Superior temporal gyrus (tissue), 1 donor: ENCODE data around the gene TAF4.
A peak's percentile ranks its signal among the peaks of the same experiment; 100 is the strongest.

ENCODE experiments used
- DNase-seq: peaks from one replicate; pipeline ENCODE4 v3.0.0-alpha.2; 2016; ENCODE audit errors: extremely low spot score

Gene TAF4

GRCh38 chr20:62042025-62042820 lies 23.5 kb downstream of the TAF4 start:
- no peak for DNase-seq

- DNase-seq, result no peak
Observed at GRCh38 chr20:62040933-62041332, 24.7 kb downstream of the TAF4 start.

GRCh38 chr20:62040381-62040922 lies 25.2 kb downstream of the TAF4 start:
- DNase-seq, result no peak

- no peak for DNase-seq
Observed at GRCh38 chr20:62039738-62040137, 25.9 kb downstream of the TAF4 start.

GRCh38 chr20:62032609-62033368 lies 32.9 kb downstream of the TAF4 start:
- no peak for DNase-seq

- no peak for DNase-seq
Observed at GRCh38 chr20:62031462-62032092, 34.1 kb downstream of the TAF4 start.

GRCh38 chr20:62030834-62031434 lies 34.7 kb downstream of the TAF4 start:
- no peak for DNase-seq

GRCh38 chr20:62030357-62030756 lies 35.3 kb downstream of the TAF4 start:
- no peak for DNase-seq

- DNase-seq, result no peak
Observed at GRCh38 chr20:62029949-62030348, 35.7 kb downstream of the TAF4 start.

GRCh38 chr20:62029296-62029695 lies 36.4 kb downstream of the TAF4 start:
- DNase-seq, result no peak

- no peak for DNase-seq
Observed at GRCh38 chr20:62028384-62028783, 37.3 kb downstream of the TAF4 start.

- DNase-seq, result no peak
Observed at GRCh38 chr20:62027698-62028321, 37.9 kb downstream of the TAF4 start.

GRCh38 chr20:62027116-62027515 lies 38.6 kb downstream of the TAF4 start:
- DNase-seq, result no peak

- DNase-seq, result no peak
Observed at GRCh38 chr20:62026564-62026856, 39.2 kb downstream of the TAF4 start.

GRCh38 chr20:62025832-62026563 lies 39.7 kb downstream of the TAF4 start:
- DNase-seq, result peak; percentile 32

GRCh38 chr20:62025394-62025793 lies 40.3 kb downstream of the TAF4 start:
- DNase-seq, result no peak

GRCh38 chr20:62023935-62024334 lies 41.7 kb downstream of the TAF4 start:
- no peak for DNase-seq

GRCh38 chr20:62022575-62023139 lies 43.0 kb downstream of the TAF4 start:
- no peak for DNase-seq

GRCh38 chr20:62021793-62022385 lies 43.8 kb downstream of the TAF4 start:
- DNase-seq, result no peak
